HG03135 (cell line): ENCODE results near the gene PATZ1.

Source experiments
- ATAC-seq: cut with Tn5 transposase; IDR thresholded peaks from one replicate; pipeline ENCODE4 v1.9.1; 2021; ENCODE audit warnings: mild to moderate bottlenecking, moderate library complexity; ENCODE audit not compliant: unreplicated experiment

Gene PATZ1

GRCh38 chr22:31284281-31285155 is 61.6 kb downstream of the PATZ1 start:
- ATAC-seq: no peak

DNA sequence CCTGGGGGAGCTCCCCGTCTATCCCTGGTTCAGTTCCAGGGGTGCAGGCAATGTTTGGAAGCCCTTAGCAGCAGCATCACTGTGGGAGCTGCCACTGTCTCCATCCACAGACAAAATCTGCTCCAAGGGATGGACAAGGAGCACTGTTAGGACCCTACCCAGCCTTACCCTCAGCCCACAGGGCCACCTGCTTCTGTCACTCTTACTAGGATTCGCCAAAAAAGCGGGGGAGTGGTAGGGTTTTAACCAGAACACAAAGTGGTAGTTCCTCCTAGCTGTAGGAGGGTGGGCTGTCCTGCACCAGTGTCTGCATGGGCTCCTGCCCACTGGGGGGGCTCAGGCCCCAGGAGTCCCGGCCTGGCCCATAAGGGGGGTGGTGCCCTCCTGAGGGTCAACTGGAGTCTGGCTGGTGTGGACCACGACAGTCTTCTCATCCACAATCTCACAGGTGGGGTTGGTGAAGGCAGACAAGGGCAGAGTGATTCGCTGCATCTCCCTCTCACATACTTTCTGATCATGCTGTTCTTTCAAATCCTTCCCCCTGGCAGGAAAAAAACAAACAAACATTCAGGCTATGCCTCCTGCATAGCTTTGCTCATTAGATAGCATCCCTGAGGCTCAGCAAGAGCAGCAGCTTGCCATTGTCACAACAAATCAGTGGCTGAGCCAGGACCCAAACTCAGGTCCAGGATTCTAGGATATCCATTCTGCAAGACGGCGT is 63.2 kb downstream of the PATZ1 start:
- no peak for ATAC-seq

DNA sequence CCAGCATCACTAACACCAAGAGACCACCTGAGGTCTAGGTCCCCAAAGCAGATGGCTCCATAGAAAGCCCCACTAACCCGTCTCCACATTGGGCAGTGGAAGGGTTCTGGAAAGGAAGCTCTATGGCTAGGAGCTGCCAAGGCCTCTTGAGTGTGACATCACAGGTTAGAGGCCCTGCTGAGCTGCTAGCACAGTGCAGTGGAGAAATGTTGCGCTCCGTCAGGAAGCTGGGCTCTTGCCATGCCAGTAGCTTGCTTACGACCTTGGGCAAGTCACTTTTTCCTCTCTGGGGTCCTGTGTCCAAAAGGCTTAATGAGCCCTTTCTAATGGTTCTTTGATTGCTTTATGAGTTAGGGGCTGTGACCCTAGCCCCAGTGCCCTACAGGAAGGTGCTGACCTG is 64.4 kb downstream of the PATZ1 start:
- no peak for ATAC-seq

DNA sequence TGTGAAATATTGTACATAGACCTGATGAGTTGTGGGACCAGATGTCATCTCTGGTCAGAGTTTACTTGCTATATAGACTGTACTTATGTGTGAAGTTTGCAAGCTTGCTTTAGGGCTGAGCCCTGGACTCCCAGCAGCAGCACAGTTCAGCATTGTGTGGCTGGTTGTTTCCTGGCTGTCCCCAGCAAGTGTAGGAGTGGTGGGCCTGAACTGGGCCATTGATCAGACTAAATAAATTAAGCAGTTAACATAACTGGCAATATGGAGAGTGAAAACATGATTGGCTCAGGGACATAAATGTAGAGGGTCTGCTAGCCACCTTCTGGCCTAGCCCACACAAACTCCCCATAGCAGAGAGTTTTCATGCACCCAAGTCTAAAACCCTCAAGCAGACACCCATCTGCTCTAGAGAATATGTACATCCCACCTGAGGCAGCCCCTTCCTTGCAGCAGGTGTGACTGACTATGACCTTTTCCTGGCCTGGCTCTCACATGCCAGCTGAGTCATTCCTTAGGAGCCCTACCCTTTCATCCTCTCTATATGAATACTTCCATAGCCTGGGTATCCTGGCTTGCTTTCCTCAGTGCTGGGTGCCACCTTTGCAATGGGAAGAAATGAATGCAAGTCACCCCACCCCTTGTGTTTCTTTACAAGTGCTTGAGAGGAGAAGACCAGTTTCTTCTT is 66.2 kb downstream of the PATZ1 start:
- ATAC-seq: no peak

GRCh38 chr22:31279327-31279669 is 66.8 kb downstream of the PATZ1 start:
- ATAC-seq: no peak

DNA sequence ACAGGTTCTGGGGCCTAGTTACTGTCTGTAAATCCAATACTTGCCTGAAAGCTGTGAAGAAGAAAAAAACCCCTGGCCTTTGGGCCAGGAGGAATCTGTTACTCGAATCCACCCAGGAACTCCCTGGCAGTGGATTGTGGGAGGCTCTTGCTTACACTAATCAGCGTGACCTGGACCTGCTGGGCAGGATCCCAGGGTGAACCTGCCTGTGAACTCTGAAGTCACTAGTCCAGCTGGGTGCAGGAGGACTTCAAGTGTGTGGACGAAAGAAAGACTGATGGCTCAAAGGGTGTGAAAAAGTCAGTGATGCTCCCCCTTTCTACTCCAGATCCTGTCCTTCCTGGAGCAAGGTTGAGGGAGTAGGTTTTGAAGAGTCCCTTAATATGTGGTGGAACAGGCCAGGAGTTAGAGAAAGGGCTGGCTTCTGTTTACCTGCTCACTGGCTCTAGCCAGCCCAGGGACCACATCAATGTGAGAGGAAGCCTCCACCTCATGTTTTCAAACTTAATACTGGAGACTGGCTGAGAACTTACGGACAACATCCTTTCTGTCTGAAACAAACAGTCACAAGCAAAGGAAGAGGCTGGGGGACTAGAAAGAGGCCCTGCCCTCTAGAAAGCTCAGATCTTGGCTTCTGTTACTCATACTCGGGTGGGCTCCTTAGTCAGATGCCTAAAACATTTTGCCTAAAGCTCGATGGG is 67.4 kb downstream of the PATZ1 start:
- no peak for ATAC-seq

DNA sequence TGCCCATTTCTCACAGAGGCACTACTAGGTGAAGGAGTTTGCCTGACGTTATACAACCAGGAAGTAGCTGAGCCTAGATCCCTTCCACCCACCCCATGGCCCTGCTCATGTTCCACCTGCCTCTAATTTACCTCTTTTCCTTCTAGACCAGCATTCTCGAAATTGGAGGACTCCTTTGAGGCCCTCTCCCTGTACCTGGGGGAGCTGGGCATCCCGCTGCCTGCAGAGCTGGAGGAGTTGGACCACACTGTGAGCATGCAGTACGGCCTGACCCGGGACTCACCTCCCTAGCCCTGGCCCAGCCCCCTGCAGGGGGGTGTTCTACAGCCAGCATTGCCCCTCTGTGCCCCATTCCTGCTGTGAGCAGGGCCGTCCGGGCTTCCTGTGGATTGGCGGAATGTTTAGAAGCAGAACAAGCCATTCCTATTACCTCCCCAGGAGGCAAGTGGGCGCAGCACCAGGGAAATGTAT is 68.0 kb downstream of the PATZ1 start:
- no peak for ATAC-seq

DNA sequence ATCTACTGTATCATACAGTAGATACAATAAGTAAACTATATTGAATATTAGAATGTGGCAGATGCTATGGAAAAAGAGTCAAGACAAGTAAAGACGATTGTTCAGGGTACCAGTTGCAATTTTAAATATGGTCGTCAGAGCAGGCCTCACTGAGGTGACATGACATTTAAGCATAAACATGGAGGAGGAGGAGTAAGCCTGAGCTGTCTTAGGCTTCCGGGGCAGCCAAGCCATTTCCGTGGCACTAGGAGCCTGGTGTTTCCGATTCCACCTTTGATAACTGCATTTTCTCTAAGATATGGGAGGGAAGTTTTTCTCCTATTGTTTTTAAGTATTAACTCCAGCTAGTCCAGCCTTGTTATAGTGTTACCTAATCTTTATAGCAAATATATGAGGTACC is 68.4 kb downstream of the PATZ1 start:
- ATAC-seq: no peak

DNA sequence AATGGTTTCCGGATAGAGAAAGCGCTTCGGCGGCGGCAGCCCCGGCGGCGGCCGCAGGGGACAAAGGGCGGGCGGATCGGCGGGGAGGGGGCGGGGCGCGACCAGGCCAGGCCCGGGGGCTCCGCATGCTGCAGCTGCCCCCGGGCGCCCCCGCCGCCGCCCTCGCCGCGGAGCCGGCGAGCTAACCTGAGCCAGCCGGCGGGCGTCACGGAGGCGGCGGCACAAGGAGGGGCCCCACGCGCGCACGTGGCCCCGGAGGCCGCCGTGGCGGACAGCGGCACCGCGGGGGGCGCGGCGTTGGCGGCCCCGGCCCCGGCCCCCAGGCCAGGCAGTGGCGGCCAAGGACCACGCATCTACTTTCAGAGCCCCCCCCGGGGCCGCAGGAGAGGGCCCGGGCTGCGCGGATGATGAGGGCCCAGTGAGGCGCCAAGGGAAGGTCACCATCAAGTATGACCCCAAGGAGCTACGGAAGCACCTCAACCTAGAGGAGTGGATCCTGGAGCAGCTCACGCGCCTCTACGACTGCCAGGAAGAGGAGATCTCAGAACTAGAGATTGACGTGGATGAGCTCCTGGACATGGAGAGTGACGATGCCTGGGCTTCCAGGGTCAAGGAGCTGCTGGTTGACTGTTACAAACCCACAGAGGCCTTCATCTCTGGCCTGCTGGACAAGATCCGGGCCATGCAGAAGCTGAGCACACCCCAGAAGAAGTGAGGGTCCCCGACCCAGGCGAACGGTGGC is 69.5 kb downstream of the PATZ1 start:
- ATAC-seq: no peak
